GM19023 (cell line): ENCODE results near the gene FIGN.

ENCODE experiments used
- ATAC-seq: cut with Tn5 transposase; IDR thresholded peaks from one replicate; pipeline ENCODE4 v1.9.1; 2021; ENCODE audit warnings: mild to moderate bottlenecking, moderate library complexity; ENCODE audit not compliant: unreplicated experiment

FIGN gene

DNA sequence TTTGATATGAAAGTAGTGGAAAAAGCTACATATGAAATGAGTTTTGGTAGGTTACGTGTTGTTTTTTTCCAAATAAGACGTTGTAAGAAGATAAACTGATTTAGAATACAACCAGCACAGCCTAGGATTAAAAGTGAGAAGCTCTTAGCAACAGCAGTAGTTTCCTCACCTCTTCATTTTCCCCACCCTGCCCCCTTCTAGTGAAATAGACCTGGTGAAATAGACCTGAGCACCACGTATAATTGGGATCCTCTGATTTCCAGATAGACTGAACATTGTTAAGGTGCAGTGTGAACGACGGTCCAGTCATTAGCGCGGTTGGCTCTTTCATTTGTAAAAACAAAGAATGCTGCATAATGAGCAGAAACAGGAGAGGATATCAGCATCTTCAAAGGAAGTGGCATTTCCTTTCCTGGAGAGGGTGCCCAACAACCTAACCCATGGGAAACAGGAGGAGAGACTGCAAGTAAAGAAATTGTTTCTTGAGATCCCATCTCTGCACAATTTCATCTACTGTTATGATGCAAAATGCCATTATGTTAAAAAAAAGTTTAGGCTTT is 114.3 kb downstream of the FIGN start:
- ATAC-seq: no peak

DNA sequence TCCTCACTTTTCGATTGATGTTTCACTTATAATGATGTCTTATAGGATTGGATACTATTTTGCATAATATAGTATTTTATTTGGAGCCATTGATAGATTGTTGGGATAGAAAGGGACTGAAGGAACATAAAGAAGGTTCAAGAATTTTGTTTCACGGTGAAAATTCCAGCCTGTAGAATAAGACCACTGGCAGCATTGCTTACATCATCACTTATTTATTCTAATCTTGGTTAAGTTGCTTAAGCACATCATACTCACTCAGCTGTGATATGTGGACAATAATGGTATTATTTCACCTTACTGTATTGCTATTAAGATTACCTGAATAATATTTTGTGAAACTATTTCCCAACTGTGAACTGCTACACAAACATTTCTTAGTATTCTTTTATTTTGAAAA is 118.3 kb downstream of the FIGN start:
- no peak for ATAC-seq

DNA sequence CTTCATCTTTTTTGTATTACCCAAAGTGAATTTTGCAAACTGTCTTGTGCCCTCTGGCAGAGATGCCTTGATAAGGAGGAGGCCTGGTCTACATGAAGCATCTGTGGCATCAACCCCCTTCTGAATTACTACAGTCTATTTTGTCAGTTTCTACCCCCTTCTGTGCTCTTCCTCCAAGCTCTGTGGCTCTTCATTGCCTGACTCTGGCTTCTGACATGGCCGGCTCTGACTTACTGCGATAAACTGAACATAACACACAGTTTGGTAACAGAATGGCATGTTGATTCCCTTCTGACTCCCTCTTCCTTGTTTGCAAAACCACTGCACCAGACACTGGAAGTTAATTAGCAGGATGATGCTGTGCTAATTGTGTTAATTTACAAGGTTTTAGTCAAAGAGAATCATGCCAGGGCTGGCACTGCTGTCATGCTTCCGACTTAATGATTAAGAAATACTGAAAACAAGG is 122.5 kb downstream of the FIGN start:
- no peak for ATAC-seq

DNA sequence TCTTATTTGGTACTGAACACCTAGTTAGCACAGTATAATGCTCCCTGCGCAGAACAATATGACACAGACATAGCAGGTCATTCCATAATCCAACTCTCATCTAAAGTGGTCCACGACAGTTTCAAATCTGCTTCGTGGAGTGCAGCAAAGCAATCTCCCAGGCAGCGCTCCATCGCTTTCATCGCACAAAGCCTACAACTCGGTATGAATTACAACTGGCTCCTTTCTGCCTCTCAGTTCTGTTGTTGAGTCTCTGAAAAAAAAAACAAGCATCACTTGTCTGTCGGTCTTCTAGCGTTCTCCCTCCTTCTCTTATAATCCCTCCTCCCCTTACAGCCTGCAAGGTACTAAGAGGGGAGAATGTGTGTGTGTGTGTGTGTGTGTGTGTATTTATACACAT is 123.5 kb downstream of the FIGN start:
- no peak for ATAC-seq

DNA sequence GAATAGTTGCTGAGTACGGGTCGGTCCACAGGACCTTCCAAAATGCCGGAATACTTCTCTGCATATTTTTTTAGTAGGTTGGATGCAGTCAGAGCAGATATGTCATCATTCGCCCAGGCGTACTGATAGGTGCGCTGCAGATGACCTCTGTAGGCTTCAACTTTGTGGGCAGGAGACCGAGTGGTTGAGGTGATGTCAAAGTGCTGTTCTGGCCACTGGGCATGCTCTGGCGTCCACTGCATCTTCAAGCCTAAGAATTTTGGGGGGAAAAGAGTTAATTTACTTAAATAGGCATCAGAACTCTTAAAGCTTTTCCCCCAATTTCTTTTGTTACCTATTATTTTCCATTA is 124.3 kb downstream of the FIGN start:
- ATAC-seq: no peak

DNA sequence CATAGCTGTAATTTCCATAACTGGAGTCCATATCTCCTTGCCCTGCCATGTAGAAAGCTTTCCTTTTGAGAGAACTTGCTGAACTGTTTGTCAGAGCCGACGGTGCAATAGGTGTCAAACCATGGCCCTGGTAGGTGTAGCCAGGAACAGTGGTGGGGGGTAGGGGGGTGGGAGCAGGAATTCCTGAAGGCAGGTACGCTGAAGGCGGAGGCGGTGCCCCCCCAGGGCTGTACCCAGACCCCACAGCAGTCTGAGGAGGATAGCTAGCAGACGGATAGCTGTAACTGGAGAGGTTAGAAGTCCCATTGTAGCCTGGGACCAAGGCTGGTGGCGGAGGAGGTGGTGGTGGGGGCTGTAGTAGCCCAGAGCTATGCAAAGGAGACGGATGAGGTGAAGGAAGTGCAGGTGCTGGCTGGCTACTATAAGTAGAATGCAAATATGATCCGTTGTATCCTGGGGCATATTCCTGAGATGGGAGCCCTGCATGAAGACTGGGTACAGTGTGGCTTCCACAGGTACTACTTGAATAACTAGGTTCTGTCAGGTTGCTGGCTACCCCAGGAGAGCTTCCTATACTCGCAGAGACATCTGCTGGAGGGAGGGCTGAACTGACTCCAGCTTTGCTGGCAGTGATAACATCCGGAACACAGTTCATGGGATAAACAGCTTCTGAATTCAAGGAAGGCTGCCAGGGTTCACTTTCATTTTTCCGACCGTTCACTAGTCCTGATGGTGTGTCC is 124.8 kb downstream of the FIGN start:
- no peak for ATAC-seq

DNA sequence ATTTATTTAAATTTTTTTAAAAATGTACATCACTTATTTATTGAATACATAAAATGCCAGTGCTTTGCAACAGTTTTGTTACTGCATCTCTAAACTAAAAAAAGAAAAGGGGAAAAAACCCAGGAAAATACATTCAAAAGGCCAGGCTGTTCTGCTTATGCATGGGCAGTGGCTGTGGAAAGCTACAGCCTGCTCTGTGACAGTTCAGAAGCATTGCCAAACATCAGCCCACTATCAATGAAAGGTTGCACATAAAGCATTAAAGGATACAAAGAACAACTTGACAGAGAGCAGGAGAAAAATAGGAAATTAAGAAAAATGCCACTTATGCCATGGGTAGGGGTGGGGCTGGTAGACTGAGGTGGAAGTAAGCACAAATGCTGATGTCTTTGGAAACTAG is 128.2 kb downstream of the FIGN start:
- ATAC-seq: no peak

DNA sequence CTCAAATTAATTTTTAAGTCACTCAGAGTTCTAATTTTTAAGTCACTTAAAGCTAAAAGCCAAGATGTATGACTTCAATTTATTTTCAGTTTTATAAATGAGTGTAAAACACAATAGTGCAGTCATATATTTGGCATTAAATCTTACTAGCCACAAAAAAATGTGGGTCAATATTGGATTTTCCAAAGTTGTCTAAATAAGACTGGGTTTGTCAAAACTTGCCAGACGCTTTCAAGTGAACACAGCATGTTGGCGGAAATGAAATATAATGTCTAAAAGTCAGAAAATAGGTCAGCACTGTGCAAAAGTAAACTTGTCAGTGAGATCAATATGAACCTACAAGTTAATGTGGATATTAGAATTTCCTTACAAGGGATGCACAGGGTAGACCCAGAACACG is 128.9 kb downstream of the FIGN start:
- no peak for ATAC-seq

DNA sequence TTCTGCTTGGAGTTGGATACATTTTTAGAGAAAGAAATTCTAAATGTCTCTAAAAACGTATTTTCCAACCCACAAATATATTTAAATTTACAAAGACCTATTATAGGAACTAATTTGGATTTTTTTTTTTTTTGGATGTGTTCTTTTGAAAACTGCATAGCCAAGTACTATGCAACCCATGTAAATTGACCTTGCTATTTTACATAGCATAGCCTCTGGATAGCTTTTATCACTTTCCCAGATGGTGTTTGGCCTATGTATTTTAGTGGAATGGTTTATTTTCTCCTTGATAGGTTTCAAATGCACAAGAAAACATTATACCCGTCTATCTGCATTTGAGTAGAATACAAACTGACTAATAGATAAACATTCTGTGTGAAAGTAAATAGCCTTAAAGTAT is 130.0 kb downstream of the FIGN start:
- no peak for ATAC-seq

DNA sequence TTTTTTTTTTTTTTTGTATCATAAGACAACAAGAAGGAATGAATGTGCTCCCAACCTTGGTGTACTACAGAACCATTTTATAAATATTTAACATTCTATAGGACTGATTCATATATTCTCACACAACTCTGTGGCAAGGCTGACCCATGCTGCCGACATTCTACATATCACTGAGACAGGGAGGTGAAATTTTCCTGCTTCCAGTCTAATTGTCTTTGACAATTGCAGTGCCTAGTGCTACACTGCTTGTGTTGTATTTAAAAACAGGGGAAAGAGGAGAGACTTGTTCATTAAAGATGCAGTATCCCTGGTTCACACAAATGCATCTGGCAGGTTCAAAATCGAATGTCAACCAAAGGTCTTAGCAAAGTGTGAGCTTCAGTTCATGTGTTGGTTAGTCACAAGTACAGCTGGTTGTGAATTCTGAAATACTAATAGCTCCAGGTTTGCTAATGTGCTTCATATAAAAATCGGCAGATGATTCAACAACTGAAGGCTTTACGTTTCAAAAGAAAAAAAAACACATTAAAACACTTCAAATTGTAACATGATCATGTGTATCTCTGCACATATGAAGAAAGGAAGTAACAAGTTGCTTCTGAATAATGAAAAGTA is 130.8 kb downstream of the FIGN start:
- ATAC-seq: no peak

DNA sequence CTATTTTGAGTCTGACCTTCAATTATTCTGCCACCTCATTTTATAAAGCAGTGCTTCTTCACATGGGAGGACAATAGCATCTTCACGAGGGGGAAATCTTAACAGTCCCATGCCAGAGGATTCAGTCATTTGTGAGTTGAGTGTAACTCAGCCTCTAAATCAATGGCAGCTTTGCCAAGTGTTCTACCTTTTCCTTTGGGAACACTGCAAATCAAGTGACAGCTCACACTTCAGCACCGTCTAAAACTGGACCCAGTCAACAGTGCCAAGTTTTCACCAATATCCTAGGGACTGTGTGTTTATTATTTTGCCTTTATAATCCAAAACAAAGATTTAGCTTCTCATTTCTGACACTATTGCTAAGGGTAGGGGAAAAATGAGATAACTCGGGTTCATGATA is 133.6 kb downstream of the FIGN start:
- ATAC-seq: no peak

DNA sequence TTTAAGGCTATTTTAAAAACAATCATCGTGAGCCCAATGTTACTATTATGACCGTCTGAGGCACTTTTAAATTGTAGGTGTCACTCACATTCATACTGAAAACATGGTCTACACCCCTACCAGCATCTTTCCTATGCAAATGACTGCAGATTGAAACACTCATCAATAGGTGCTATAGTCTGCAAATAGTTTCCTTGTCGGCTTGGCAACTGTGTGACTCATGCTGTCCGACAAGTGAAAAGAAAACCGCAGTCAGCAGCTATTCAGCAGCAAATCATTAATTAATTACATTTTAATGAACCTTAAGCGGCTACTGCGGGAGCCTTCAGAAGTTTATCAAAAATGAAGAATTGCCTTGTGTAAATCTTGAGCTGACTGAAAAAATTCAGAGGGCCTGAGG is 134.4 kb downstream of the FIGN start:
- no peak for ATAC-seq

DNA sequence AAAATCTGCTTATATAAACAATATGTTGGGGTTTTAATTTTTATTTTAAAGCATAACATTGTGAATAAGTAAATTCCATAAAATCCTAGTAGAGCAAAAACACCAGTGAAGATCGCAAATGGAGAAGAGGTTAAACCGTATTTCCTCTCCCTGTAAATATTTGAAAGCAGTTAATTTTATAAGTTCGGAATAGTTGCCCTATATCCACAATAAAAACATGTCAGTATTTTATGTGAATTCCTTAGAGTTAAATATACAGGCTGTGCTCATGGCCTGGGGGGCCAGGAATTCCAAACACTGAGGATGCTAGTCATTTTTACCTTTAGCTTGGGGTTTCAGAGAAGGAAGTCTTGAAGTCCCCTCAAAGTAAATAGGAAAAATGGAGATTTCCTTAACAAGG is 135.0 kb downstream of the FIGN start:
- no peak for ATAC-seq

DNA sequence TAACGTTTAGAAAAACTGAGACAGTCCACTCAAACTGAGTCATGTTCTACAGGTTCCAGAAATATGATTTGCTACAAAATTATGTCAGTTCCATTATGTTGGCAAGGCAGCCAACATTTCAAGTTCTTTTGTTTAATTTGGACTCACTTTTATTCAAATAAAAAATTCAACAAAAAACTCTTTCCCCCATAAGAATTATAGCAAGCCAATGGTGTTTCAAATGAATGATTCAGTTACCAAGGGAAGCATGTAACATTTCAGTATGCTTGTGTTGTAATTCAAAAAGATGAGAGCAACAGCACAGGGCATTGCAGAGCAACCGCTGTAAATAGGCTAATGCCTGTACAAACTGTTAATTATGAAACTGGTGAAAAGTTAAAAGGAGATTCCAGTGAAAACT is 140.8 kb downstream of the FIGN start:
- ATAC-seq: no peak

DNA sequence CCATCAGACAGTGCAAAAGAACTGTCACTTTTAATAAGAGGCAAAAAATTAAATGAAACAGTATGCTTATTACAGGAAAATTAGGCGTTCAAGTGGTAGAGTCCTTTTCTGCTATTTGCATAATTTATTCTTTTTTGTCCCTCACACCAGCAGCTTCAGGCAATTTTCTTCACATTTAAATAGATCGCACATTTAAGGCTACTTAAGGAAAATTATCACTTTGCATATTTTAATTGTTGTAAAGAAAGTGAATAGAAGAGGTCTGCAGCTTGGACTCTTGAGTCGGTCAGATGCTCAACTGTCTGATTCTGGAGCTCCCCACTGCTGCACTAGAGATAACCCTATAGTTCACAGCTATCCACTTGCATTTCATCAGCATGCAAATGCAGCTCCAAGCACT is 141.3 kb downstream of the FIGN start:
- no peak for ATAC-seq

DNA sequence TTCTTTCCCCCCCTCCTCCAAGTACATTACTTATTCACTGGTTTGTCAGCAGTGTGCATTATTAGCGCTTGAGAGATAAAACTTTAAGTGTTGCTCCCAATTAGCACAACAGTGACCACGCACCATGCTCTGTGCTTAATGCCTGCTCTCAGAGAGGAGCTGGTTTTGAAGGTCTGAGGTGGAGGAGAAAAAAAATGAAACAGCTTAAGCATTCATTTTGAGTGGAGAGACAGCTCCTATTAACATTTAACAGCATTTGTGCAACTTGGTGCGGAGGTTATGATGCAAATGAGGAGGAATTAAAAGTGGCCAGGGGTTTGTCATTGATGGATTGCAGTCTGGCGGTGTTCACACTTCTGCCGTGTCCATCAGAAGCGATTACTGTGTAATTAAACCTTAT is 141.8 kb downstream of the FIGN start:
- no peak for ATAC-seq

DNA sequence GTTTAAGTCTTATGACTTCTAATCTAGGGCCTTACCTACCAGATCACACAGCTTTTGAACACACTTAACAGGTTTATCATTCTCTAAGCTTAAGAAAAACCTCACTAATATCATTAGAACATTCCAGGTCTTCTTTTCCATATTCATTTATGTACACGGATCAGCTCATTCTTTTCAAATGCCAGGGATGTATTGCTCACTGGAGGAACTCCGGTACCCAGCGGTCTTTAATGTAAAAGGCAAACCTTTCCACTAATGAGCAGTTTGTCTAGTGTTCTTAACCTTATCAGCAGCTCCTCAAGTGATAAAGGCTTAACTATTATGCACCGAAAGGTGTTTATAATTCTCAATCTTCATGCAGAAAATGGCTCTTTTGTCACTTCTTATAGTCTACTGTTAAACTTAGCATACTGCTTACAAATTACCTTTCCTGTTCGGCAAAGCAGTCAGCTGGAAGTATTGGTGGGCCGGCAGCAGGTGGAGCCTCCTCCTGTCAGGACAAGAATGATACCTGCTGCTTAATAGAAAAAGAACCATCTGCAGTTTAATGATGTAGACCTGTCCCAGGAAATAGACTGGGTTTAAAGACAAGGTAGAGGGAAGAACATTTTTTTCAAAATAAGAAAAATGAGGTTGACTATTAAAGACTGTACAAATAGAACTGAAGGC is 142.7 kb downstream of the FIGN start:
- ATAC-seq: no peak

DNA sequence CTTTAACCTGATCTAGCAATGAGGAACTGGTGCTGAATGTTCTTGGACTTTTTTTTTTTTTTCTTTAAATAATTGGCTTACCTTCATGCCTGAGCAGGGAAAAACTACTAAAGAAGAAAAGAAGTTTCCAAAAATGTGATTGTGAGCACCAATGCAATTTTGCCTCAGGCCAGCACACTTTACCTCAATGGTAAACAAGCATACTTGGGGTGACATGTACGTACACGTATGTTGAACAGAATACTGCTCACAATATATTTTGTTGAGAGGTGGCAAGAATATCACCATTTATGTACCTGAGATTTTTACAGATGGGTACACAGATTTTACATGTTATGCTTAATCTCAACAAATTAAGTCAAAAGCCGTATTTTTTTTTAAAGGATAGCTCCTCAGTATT is 144.3 kb downstream of the FIGN start:
- ATAC-seq: no peak

DNA sequence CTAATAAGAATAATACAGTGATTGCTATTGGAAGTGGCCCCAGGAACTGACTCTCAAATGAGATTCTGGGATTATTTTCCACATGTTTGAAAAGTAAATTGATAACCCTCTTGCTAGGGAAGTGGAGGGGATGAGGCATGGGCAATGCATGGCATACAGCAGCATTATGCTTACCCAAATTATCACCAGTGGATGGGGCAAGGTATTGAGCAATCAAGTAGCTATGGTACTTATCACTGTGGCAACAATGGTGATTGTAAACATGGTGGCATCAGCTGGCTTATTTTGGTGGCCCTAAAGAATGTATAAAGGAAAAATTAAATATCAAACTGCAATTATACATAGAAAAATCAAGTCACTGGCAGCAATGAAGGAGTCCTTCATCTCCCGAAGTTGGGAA is 155.1 kb downstream of the FIGN start:
- no peak for ATAC-seq

DNA sequence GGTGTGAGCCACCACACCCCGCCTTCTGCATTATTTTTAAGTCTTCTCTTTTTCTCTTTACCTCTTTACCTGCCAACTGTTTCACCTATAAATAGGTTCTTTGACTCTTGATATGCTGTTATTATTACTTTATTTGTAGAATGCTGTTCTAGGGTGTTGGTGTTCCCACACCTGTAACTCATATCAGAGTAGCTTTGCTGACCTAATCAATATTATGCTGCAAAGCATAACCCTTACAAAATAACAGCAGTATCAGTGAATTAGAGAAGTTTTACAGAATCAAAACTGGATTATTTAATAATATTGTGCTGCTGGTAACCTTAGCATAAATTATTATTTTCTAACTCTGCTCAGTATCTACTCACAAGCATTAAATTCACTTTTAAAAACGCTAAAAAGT is 161.5 kb downstream of the FIGN start:
- ATAC-seq: no peak

DNA sequence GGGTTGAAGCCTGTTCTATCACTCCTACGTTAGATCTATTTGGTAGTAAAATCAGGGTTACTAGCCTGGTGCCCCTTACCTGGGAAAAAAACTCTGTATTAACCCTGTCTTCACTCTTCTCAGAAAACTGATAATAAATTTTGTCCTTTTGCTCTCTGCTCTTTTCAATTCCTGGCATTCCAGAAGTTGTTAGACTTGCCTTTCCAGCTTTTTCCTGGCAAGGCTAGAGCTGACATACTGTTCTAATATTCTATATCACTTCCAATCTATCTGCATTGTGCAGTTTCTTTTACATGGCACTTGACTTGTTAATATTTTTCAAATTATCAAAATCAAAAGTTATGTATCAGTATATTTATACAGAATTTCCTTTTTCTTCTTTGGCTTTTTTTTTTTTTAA is 162.2 kb downstream of the FIGN start:
- no peak for ATAC-seq

DNA sequence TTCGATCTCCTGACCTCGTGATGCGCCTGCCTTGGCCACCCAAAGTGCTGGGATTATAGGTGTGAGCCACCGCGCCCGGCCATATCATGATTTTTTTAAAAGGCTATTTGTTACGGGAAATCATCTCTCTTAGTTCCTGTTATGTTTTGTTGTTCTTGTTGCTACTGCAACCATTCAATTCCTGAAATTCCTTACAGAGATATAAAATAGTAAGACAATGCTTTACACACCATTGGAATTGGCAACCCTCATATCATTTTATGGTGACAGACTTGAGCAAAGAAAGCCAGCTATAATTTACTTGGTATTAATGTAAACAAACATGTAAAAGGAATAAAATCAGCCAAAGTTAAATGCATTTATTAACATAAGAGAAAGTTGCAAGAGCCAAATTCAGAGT is 163.0 kb downstream of the FIGN start:
- no peak for ATAC-seq
